NCI-H82 treated with DMSO at 0.1 percent for 48 hours (cell line): ENCODE results near the gene RASSF9.

Experiments
- DNase-seq: peaks from one replicate; lab custom pipeline; 2025; ENCODE audit not compliant: unreplicated experiment; lab: John Stamatoyannopoulos, UW

The RASSF9 gene

GRCh38 chr12:85821759-85822158, 14.4 kb downstream of the RASSF9 start:
- no peak for DNase-seq

- DNase-seq = no peak
Measured at GRCh38 chr12:85821206-85821605, 15.0 kb downstream of the RASSF9 start.

GRCh38 chr12:85820101-85820500, 16.1 kb downstream of the RASSF9 start:
- no peak for DNase-seq

- no peak for DNase-seq
Measured at GRCh38 chr12:85814741-85815140, 21.5 kb downstream of the RASSF9 start.

- no peak for DNase-seq
Measured at GRCh38 chr12:85814071-85814470, 22.1 kb downstream of the RASSF9 start.

GRCh38 chr12:85809500-85809899, 26.7 kb downstream of the RASSF9 start:
- no peak for DNase-seq

- no peak for DNase-seq
Measured at GRCh38 chr12:85807730-85808129, 28.5 kb downstream of the RASSF9 start.

- no peak for DNase-seq
Measured at GRCh38 chr12:85805654-85806053, 30.6 kb downstream of the RASSF9 start.

GRCh38 chr12:85804663-85805062, 31.5 kb downstream of the RASSF9 start:
- DNase-seq = no peak

GRCh38 chr12:85803923-85804322, 32.3 kb downstream of the RASSF9 start:
- no peak for DNase-seq

GRCh38 chr12:85803231-85803630, 33.0 kb downstream of the RASSF9 start:
- no peak for DNase-seq

- no peak for DNase-seq
Measured at GRCh38 chr12:85798122-85798521, 38.1 kb downstream of the RASSF9 start.

- DNase-seq = no peak
Measured at GRCh38 chr12:85796001-85796400, 40.2 kb downstream of the RASSF9 start.

- no peak for DNase-seq
Measured at GRCh38 chr12:85794531-85794930, 41.7 kb downstream of the RASSF9 start.

GRCh38 chr12:85784096-85784720, 52.0 kb downstream of the RASSF9 start:
- no peak for DNase-seq

GRCh38 chr12:85782711-85783110, 53.5 kb downstream of the RASSF9 start:
- no peak for DNase-seq

GRCh38 chr12:85781766-85782165, 54.4 kb downstream of the RASSF9 start:
- no peak for DNase-seq

- DNase-seq = no peak
Measured at GRCh38 chr12:85779768-85780167, 56.4 kb downstream of the RASSF9 start.

GRCh38 chr12:85775091-85775490, 61.1 kb downstream of the RASSF9 start:
- DNase-seq = no peak

- DNase-seq = no peak
Measured at GRCh38 chr12:85765453-85765869, 70.7 kb downstream of the RASSF9 start.

GRCh38 chr12:85759623-85760022, 76.6 kb downstream of the RASSF9 start:
- no peak for DNase-seq

GRCh38 chr12:85759091-85759490, 77.1 kb downstream of the RASSF9 start:
- no peak for DNase-seq

- no peak for DNase-seq
Measured at GRCh38 chr12:85755760-85756159, 80.4 kb downstream of the RASSF9 start.
